ENCODE measurements around the gene DYNC2H1.

The DYNC2H1 gene

DNA sequence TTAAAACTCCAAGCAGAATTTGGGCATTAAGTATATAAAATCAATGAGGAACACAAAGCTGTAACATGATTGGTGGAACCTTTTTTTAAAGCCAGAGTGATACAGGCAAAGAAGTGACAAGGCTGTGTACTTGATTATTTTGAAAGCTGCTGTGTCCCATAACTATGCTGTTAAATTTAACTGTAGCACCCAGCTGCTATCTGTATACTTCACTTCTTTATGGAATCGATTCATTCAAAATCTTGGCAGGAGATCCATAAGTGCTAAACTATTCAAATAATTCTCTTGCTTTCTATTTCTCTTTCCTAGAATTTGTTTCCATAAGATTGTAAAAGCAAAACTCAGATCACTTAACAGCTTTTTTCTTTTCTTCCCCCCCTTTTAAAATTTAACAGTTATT is 231.7 kb downstream of the DYNC2H1 start:
- Histone ChIP-seq H3K4me1 (ENCODE audit: low read depth, poor library complexity, severe bottlenecking) (no peaks in the 10 kb centered on the region), H3K4me2 (no peak overlapping the region), H4K20me1 (ENCODE audit: insufficient read depth) (no peaks in the 10 kb centered on the region), H3K27me3 (ENCODE audit: insufficient read depth, low read depth) (no peaks in the 10 kb centered on the region), H2AFZ (ENCODE audit: low read depth) (no peak overlapping the region), H3K4me3 (IDR thresholded peaks at IDR 0.05; ENCODE audit: insufficient read depth, low read depth, low read length) (no peak overlapping the region), H3K79me2 (ENCODE audit: insufficient read depth, low read depth) (no peaks in the 10 kb centered on the region), H3K27ac (no peak overlapping the region), H3K9ac (no peak overlapping the region), H3K36me3 (ENCODE audit: insufficient read depth) (no peaks in the 10 kb centered on the region)
- TF ChIP-seq, protein P1, sequence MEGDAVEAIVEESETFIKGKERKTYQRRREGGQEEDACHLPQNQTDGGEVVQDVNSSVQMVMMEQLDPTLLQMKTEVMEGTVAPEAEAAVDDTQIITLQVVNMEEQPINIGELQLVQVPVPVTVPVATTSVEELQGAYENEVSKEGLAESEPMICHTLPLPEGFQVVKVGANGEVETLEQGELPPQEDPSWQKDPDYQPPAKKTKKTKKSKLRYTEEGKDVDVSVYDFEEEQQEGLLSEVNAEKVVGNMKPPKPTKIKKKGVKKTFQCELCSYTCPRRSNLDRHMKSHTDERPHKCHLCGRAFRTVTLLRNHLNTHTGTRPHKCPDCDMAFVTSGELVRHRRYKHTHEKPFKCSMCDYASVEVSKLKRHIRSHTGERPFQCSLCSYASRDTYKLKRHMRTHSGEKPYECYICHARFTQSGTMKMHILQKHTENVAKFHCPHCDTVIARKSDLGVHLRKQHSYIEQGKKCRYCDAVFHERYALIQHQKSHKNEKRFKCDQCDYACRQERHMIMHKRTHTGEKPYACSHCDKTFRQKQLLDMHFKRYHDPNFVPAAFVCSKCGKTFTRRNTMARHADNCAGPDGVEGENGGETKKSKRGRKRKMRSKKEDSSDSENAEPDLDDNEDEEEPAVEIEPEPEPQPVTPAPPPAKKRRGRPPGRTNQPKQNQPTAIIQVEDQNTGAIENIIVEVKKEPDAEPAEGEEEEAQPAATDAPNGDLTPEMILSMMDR (conservative IDR thresholded peaks at IDR 0.05; ENCODE audit: low read depth, low read length), result no peak

DNA sequence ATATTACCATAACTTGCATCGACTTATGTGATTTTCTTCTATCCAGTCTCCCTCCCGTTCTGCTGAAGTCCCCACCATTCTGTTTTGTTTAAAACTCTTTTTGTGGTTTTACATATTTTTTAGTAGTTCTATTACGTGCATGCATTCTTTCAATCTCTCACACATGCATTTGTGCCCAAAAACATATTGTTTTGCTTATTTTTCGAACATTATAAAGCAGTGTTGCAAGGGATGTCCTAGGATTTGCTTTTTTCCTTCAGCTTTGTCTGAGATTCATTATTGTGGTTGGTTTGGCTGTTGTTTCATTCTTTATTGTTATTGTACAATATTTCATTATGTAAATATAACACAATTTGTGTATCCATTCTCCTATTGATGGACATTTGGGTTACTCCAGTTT is 235.7 kb downstream of the DYNC2H1 start:
- no peaks in the 10 kb centered on the region for H3K4me1 ChIP-seq (ENCODE audit: low read depth, poor library complexity, severe bottlenecking)
- no peaks in the 10 kb centered on the region for H3K79me2 ChIP-seq (ENCODE audit: insufficient read depth, low read depth)
- no peak overlapping the region for H3K9ac ChIP-seq
- TF ChIP-seq, protein P1 (conservative IDR thresholded peaks at IDR 0.05; ENCODE audit: low read depth, low read length), result no peak
- no peak overlapping the region for H3K4me2 ChIP-seq
- H3K36me3 ChIP-seq (ENCODE audit: insufficient read depth), result no peaks in the 10 kb centered on the region
- no peak overlapping the region for H3K4me3 ChIP-seq (IDR thresholded peaks at IDR 0.05; ENCODE audit: insufficient read depth, low read depth, low read length)
- H4K20me1 ChIP-seq (ENCODE audit: insufficient read depth), result no peaks in the 10 kb centered on the region
- no peaks in the 10 kb centered on the region for H3K27me3 ChIP-seq (ENCODE audit: insufficient read depth, low read depth)
- no peak overlapping the region for H2AFZ ChIP-seq (ENCODE audit: low read depth)
- H3K27ac ChIP-seq, result no peak overlapping the region

DNA sequence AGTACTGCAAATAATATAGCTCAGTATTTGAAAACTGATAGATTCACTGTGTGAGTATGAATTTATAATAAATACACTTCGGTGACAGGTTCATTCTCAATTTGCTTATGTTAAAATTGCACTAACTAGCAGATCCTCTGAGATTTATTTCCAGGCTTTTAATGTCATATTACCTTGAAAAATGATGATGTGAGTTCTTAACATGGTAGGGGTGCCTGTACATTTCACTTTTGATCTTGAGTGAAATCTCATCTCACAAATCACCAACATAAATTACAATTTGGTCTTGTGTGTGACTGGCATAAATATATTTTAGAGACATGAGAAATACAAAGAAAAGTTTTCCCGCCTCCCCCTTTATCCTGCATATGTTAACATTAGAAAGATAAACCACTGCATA is 240.4 kb downstream of the DYNC2H1 start:
- Histone ChIP-seq H3K4me2 (no peak overlapping the region), H3K36me3 (ENCODE audit: insufficient read depth) (no peaks in the 10 kb centered on the region), H3K79me2 (ENCODE audit: insufficient read depth, low read depth) (no peaks in the 10 kb centered on the region), H3K4me3 (IDR thresholded peaks at IDR 0.05; ENCODE audit: insufficient read depth, low read depth, low read length) (no peak overlapping the region), H4K20me1 (ENCODE audit: insufficient read depth) (no peaks in the 10 kb centered on the region), H3K27ac (no peak overlapping the region), H3K27me3 (ENCODE audit: insufficient read depth, low read depth) (no peaks in the 10 kb centered on the region), H3K4me1 (ENCODE audit: low read depth, poor library complexity, severe bottlenecking) (no peaks in the 10 kb centered on the region), H2AFZ (ENCODE audit: low read depth) (no peak overlapping the region), H3K9ac (no peak overlapping the region)
- TF ChIP-seq, protein P1 (conservative IDR thresholded peaks at IDR 0.05; ENCODE audit: low read depth, low read length), result no peak

DNA sequence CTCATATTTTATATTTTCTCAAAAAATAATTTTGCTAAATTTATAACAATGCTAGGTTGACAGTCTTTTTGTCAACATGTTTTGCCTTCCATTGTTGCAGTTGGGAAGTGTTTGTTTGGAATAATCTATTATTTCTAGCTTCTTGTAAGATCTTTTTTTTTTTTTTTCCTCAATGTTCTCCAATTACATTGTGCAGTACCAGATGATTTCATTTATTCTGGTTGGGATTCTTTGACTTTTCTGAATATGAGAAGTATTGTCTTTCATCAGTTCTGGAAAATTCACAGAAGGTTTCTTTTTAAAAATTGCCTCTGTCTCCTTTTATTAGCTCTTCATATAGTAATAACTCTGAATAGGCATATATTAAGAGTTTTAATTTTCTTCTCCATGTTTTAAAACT is 245.4 kb downstream of the DYNC2H1 start:
- no peak overlapping the region for H3K27ac ChIP-seq
- H3K4me1 ChIP-seq (ENCODE audit: low read depth, poor library complexity, severe bottlenecking), result no peaks in the 10 kb centered on the region
- H3K36me3 ChIP-seq (ENCODE audit: insufficient read depth), result no peaks in the 10 kb centered on the region
- no peaks in the 10 kb centered on the region for H3K79me2 ChIP-seq (ENCODE audit: insufficient read depth, low read depth)
- no peak overlapping the region for H3K9ac ChIP-seq
- no peak overlapping the region for H2AFZ ChIP-seq (ENCODE audit: low read depth)
- H3K27me3 ChIP-seq (ENCODE audit: insufficient read depth, low read depth), result no peaks in the 10 kb centered on the region
- H3K4me3 ChIP-seq (IDR thresholded peaks at IDR 0.05; ENCODE audit: insufficient read depth, low read depth, low read length), result no peak overlapping the region
- TF ChIP-seq, protein P1 (conservative IDR thresholded peaks at IDR 0.05; ENCODE audit: low read depth, low read length), result no peak
- H4K20me1 ChIP-seq (ENCODE audit: insufficient read depth), result no peaks in the 10 kb centered on the region
- H3K4me2 ChIP-seq, result no peak overlapping the region

All from KMS-11 (cell line).